HEK293 (cell line): ENCODE results near the gene C1QL3.

Source experiments
- CTCF ChIA-PET: fragments of 350-600 bp; formaldehyde crosslinking; extraction: SDS; loops from one replicate; lab custom pipeline; 2021; ENCODE audit warnings: antibody characterized with exemption; lab: Yijun Ruan, JAX
- POLR2A ChIA-PET: fragments of 300-600 bp; formaldehyde crosslinking; extraction: SDS; loops from one replicate; lab custom pipeline; 2020; ENCODE audit warnings: antibody characterized with exemption, inconsistent platforms; lab: Yijun Ruan, JAX
- H3K27ac ChIP-seq: fragments of 200-500 bp; sonication (Bioruptor generic); 2 replicates; pipeline ENCODE4 v1.5.1; 2014; ENCODE audit warnings: low read depth, low read length, control low read depth, inconsistent platforms; ENCODE audit errors: extremely low read depth
- H3K36me3 ChIP-seq, 2 experiments: fragments of 200-500 bp in 1 of 2; sonication (Bioruptor generic) in 1 of 2; 1 replicate in 1 of 2; 2 replicates in 1 of 2; pipeline ENCODE4 v1.5.1; 2014 to 2017; ENCODE audit warnings: inconsistent platforms in 2 of 2, low read length in 2 of 2; ENCODE audit not compliant: control insufficient read depth in 2 of 2, insufficient read depth in 1 of 2
- H3K4me1 ChIP-seq: fragments of 200-500 bp; sonication (Bioruptor generic); 2 replicates; pipeline ENCODE4 v1.5.1; 2014; ENCODE audit warnings: mild to moderate bottlenecking, low read length, inconsistent platforms; ENCODE audit not compliant: control insufficient read depth, insufficient read depth
- H3K4me3 ChIP-seq: 2 replicates; pipeline ENCODE4 v1.5.1; 2011; ENCODE audit warnings: low read depth, mild to moderate bottlenecking, control low read depth, low read length, moderate library complexity
- H3K9me3 ChIP-seq: fragments of 200-500 bp; sonication (Bioruptor generic); 2 replicates; pipeline ENCODE4 v1.5.1; 2014; ENCODE audit warnings: low read depth, low read length, inconsistent platforms; ENCODE audit not compliant: control insufficient read depth, insufficient read depth
- CTCF ChIP-seq: fragments of 450-650 bp; formaldehyde crosslinking; IDR thresholded peaks from 2 replicates; pipeline ENCODE4 v1.5.1; 2016; ENCODE audit warnings: missing biosample characterization, missing genetic modification characterization
- GLIS1 ChIP-seq: fragments of 450-650 bp; formaldehyde crosslinking; IDR thresholded peaks from 2 replicates; pipeline ENCODE4 v1.5.1; 2016; ENCODE audit warnings: missing biosample characterization, missing genetic modification characterization
- GLIS2 ChIP-seq: fragments of 450-650 bp; formaldehyde crosslinking; IDR thresholded peaks from 2 replicates; pipeline ENCODE4 v1.5.1; 2016; ENCODE audit warnings: missing biosample characterization, missing genetic modification characterization
- HIC1 ChIP-seq: fragments of 450-650 bp; formaldehyde crosslinking; IDR thresholded peaks from 2 replicates; pipeline ENCODE4 v1.5.1; 2016; ENCODE audit warnings: missing biosample characterization, missing genetic modification characterization
- IKZF3 ChIP-seq: fragments of 450-650 bp; IDR thresholded peaks from 2 replicates; pipeline ENCODE4 v1.5.0; 2018; ENCODE audit warnings: missing biosample characterization, mild to moderate bottlenecking, missing genetic modification characterization, moderate library complexity
- PATZ1 ChIP-seq: fragments of 450-650 bp; formaldehyde crosslinking; IDR thresholded peaks from 2 replicates; pipeline ENCODE4 v1.5.1; 2016; ENCODE audit warnings: missing biosample characterization, missing genetic modification characterization
- ZBTB26 ChIP-seq: fragments of 450-650 bp; formaldehyde crosslinking; optimal IDR thresholded peaks from 2 replicates; pipeline ENCODE3; 2016; ENCODE audit warnings: missing biosample characterization, mild to moderate bottlenecking, missing genetic modification characterization
- ZEB2 ChIP-seq: fragments of 450-650 bp; formaldehyde crosslinking; IDR thresholded peaks from 2 replicates; pipeline ENCODE4 v1.5.1; 2016; ENCODE audit warnings: missing biosample characterization, missing genetic modification characterization
- ZIC2 ChIP-seq: fragments of 450-650 bp; formaldehyde crosslinking; IDR thresholded peaks from 2 replicates; pipeline ENCODE4 v1.5.1; 2016; ENCODE audit warnings: missing biosample characterization, missing genetic modification characterization
- ZNF10 ChIP-seq: fragments of 450-650 bp; formaldehyde crosslinking; IDR thresholded peaks from 2 replicates; pipeline ENCODE4 v1.5.1; 2017; ENCODE audit warnings: missing biosample characterization, missing genetic modification characterization
- ZNF274 ChIP-seq, 2 experiments: fragments of 200-500 bp in 1 of 2; fragments of 450-650 bp in 1 of 2; sonication (Bioruptor generic) in 1 of 2; formaldehyde crosslinking in 1 of 2; IDR thresholded peaks; 2 replicates each; pipeline versions ENCODE4 v1.5.1 to v1.6.1; 2014 to 2016; ENCODE audit warnings: borderline replicate concordance in 1 of 2, inconsistent platforms in 1 of 2, low read length in 1 of 2, missing biosample characterization in 1 of 2, missing genetic modification characterization in 1 of 2
- ZNF350 ChIP-seq: fragments of 450-650 bp; formaldehyde crosslinking; IDR thresholded peaks from 2 replicates; pipeline ENCODE4 v1.5.0; 2017; ENCODE audit warnings: missing biosample characterization, mild to moderate bottlenecking, missing genetic modification characterization
- ZNF354C ChIP-seq: fragments of 450-650 bp; formaldehyde crosslinking; IDR thresholded peaks from 2 replicates; pipeline ENCODE4 v1.5.1; 2016; ENCODE audit warnings: missing biosample characterization, missing genetic modification characterization, low read depth, borderline replicate concordance
- ZNF366 ChIP-seq: fragments of 450-650 bp; formaldehyde crosslinking; conservative IDR thresholded peaks from 2 replicates; pipeline ENCODE4 v1.5.1; 2016; ENCODE audit warnings: missing biosample characterization, missing genetic modification characterization
- ZNF398 ChIP-seq: fragments of 450-650 bp; formaldehyde crosslinking; IDR thresholded peaks from 2 replicates; pipeline ENCODE4 v1.5.1; 2017; ENCODE audit warnings: missing biosample characterization, missing genetic modification characterization
- ZNF423 ChIP-seq: fragments of 450-650 bp; formaldehyde crosslinking; IDR thresholded peaks from 2 replicates; pipeline ENCODE4 v1.5.1; 2016; ENCODE audit warnings: missing biosample characterization, missing genetic modification characterization
- ZNF473 ChIP-seq: fragments of 450-650 bp; formaldehyde crosslinking; IDR thresholded peaks from 2 replicates; pipeline ENCODE4 v1.5.1; 2017; ENCODE audit warnings: missing biosample characterization, missing genetic modification characterization
- ZNF548 ChIP-seq: fragments of 450-650 bp; formaldehyde crosslinking; IDR thresholded peaks from 2 replicates; pipeline ENCODE4 v1.5.1; 2016; ENCODE audit warnings: missing biosample characterization, missing genetic modification characterization
- ZNF549 ChIP-seq: fragments of 450-650 bp; IDR thresholded peaks from 2 replicates; pipeline ENCODE4 v1.5.1; 2018; ENCODE audit warnings: missing biosample characterization, missing genetic modification characterization, mild to moderate bottlenecking, inconsistent platforms, moderate library complexity
- ZNF654 ChIP-seq: fragments of 450-650 bp; formaldehyde crosslinking; IDR thresholded peaks from 2 replicates; pipeline ENCODE4 v1.5.1; 2016; ENCODE audit warnings: low read depth, missing biosample characterization, missing genetic modification characterization
- ZNF658 ChIP-seq: fragments of 450-650 bp; formaldehyde crosslinking; IDR thresholded peaks from 2 replicates; pipeline ENCODE4; 2016; ENCODE audit warnings: missing biosample characterization, missing genetic modification characterization
- ZNF660 ChIP-seq: fragments of 450-650 bp; IDR thresholded peaks from 2 replicates; pipeline ENCODE4 v1.5.1; 2018; ENCODE audit warnings: missing biosample characterization, mild to moderate bottlenecking, missing genetic modification characterization
- ZNF692 ChIP-seq: fragments of 450-650 bp; formaldehyde crosslinking; IDR thresholded peaks from 2 replicates; pipeline ENCODE4 v1.5.1; 2016; ENCODE audit warnings: missing biosample characterization, missing genetic modification characterization
- ZNF704 ChIP-seq: fragments of 450-650 bp; formaldehyde crosslinking; IDR thresholded peaks from 2 replicates; pipeline ENCODE4 v1.5.1; 2016; ENCODE audit warnings: missing biosample characterization, missing genetic modification characterization
- ZNF768 ChIP-seq: fragments of 450-650 bp; formaldehyde crosslinking; IDR thresholded peaks from 2 replicates; pipeline ENCODE4 v1.5.1; 2018; ENCODE audit warnings: missing biosample characterization, mild to moderate bottlenecking, missing genetic modification characterization
- ZNF791 ChIP-seq: fragments of 450-650 bp; formaldehyde crosslinking; IDR thresholded peaks from 2 replicates; pipeline ENCODE4 v1.5.1; 2016; ENCODE audit warnings: missing biosample characterization, missing genetic modification characterization

C1QL3 gene

GRCh38 chr10:16520900-16521299 lies 779 bp downstream of the C1QL3 start:
- ChIA-PET CTCF (interaction anchor here (0.8 to 2.8 kb wide), 2 partner anchors 619 to 742 kb away, joined by 7 to 20 read pairs; no protein-coding TSS in a partner anchor), POLR2A (interaction anchor here (0.7 kb wide), 1 partner anchor 84 kb away, joined by 3 read pairs; the partner anchor contains the start of gene PTER)
- peak overlapping the region; percentile 36 for H3K4me3 ChIP-seq
- H3K27ac ChIP-seq, result no peak overlapping the region
- no peaks in the 10 kb centered on the region for H3K9me3 ChIP-seq
- no peaks in the 10 kb centered on the region for H3K36me3 ChIP-seq
- H3K4me1 ChIP-seq, result no peaks in the 10 kb centered on the region
- TF ChIP-seq ZNF366 (no peak), ZNF473 (tag by site-specific recombination) (no peak), IKZF3 (tag by site-specific recombination) (no peak), ZNF704 (no peak), ZBTB26 (tag by site-specific recombination) (peak; percentile 32), GLIS1 (peak; percentile 83), ZNF658 (no peak), ZNF768 (tag by site-specific recombination) (no peak), ZNF548 (tag by site-specific recombination) (no peak), ZNF10 (tag by site-specific recombination) (peak; percentile 71), ZNF692 (no peak), PATZ1 (tag by site-specific recombination) (0 out of 2 replicates have a peak, but pooled peaks have one; percentile 31), ZNF791 (tag by site-specific recombination) (no peak), ZNF660 (tag by site-specific recombination) (no peak; the same call in 1 of the 2 replicates), ZNF354C (tag by site-specific recombination) (no peak), ZNF549 (no peak), HIC1 (tag by site-specific recombination) (peak; percentile 30; the same call in 1 of the 2 replicates), ZNF398 (tag by site-specific recombination) (peak; percentile 42; the same call in 1 of the 2 replicates), ZIC2 (tag by site-specific recombination) (peak; percentile 29; the same call in 1 of the 2 replicates), GLIS2 (tag by site-specific recombination) (peak; percentile 76), ZNF654 (tag by site-specific recombination) (0 out of 2 replicates have a peak, but pooled peaks have one; percentile 5), ZEB2 (no peak), ZNF350 (tag by site-specific recombination) (no peak), CTCF (peak; percentile 62), ZNF423 (tag by site-specific recombination) (no peak), ZNF274 (IDR thresholded peaks at IDR 0.05; ENCODE audit: low read length) (no peak), ZNF274 (tag by site-specific recombination; IDR thresholded peaks at IDR 0.05; ENCODE audit: borderline replicate concordance) (no peak)
